GM18499 (cell line): ENCODE data around the gene TMEM18.
"Not testable (repeated sequence)": the region's sequence is repeated elsewhere in the genome, so short reads cannot be mapped to it uniquely, and the experiment has no call there.

Experiments used
- ATAC-seq: cut with Tn5 transposase; IDR thresholded peaks from one replicate; pipeline ENCODE4 v1.9.1; 2021; ENCODE audit warnings: moderate number of reproducible peaks; ENCODE audit not compliant: insufficient read depth, unreplicated experiment

Gene TMEM18

DNA sequence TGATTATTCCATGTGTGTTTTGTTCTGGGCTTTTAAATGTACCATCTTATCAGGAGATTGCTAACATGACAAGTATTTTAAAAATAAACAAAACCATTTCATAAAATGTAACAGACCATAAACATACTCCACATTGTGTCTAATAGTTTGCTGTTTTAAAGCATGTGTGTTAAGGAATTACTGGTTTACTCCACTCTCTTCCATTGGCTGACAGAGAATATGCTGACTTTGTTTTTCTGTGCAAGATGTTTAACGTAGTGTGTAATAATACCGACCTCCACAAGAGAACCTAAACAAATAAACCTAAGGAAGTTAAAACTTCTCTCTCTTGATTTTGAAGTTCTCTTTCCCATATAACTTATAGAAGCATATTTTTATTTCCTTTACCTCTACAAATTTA is 17.0 kb upstream of the TMEM18 start:
- ATAC-seq, result no peak

DNA sequence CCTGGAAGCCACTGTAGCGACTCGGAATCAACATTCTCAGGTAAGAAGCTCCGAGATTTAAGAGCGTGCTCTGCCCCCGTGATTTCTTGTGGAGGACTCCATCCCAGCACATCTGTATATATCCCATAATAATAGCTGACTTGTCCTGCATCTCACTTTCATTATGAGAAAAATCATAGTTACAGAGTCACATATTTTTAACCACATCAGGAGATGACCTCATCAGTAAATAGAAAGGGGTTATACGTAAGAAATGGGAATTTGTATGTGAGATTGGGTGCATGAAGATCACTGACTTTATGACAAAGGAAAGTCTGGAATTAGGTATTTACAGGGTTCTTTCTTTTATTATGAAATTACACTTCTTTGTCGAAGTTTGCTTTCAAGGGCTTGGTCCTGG is 16.4 kb upstream of the TMEM18 start:
- ATAC-seq, result no peak

DNA sequence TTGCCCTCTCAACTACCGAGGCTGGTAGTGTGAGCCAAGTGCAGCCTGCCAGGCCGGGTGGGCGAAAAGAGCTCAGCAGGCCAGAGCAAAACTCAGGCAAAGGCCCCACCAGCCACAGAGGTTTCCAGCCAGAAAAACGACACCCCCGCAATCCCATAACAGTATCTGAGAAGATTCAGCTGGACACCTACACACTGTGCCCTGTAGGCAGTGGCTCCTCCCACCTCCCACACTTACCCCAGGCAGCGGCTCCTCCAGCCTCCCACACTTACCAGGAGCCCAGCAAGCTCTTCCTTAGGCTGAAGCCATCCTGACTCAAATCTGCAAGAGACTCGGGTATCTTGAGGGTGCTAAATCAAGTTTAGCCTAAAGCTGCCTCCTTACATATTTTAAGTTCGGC is 15.6 kb upstream of the TMEM18 start:
- ATAC-seq, result no peak

- ATAC-seq, result no peak
Measured at GRCh38 chr2:691821-692761, 14.9 kb upstream of the TMEM18 start.

DNA sequence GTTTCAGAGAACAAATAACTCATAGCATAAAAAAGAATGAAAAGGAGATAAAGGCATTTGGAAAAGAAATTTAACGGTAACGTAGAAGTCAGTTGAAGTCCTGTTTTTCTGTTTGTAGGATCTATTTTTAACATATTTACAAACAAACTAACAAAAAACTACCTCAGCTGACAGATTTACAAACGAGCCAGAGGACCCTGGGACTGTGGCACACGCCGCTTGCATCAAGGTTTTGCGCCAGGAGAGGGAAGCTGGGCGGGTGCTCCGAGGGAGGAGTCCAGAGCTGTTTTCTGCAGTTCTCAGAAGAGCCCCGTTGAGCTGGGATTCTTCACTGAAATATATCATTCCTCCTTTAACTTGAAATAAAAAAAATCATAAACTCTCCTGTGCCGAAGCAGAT is 13.6 kb upstream of the TMEM18 start:
- ATAC-seq, result no peak

- no peak for ATAC-seq
Measured at GRCh38 chr2:689877-690510, 12.8 kb upstream of the TMEM18 start.

- ATAC-seq, result no peak
Measured at GRCh38 chr2:689237-689636, 12.0 kb upstream of the TMEM18 start.

DNA sequence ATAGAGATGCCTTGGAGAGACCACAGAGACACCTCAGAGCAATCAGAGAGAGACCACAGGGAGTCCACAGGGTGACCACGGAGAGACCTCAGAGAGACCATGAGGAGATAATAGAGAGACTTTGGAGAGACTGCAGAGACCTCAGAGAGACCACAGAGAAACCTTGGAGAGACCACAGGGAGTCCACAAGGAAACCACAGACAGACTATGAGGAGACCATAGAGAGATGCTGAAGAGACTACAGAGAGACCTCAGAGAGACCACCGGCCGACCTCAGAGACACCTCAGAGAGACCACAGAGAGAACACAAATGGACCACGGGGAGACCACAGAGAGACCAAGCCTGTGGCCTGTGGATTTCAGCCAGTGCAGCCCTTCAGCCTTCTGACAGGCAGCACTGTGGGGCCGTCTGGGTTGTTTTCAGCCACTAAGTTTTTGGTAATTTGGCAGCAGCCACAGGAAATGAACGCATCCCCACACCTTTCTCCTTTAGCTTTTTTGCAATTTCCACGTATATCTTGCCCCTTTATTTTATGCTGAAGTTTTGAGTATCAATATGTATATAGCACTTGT is 11.4 kb upstream of the TMEM18 start:
- no peak for ATAC-seq

- ATAC-seq, result no peak
Measured at GRCh38 chr2:685421-685820, 8.2 kb upstream of the TMEM18 start.

GRCh38 chr2:684913-685312 is 7.7 kb upstream of the TMEM18 start:
- ATAC-seq, result not testable (repeated sequence)

GRCh38 chr2:682226-682625 is 5.0 kb upstream of the TMEM18 start:
- no peak for ATAC-seq

GRCh38 chr2:681312-681711 is 4.1 kb upstream of the TMEM18 start:
- no peak for ATAC-seq

GRCh38 chr2:680496-680895 is 3.3 kb upstream of the TMEM18 start:
- ATAC-seq, result no peak

DNA sequence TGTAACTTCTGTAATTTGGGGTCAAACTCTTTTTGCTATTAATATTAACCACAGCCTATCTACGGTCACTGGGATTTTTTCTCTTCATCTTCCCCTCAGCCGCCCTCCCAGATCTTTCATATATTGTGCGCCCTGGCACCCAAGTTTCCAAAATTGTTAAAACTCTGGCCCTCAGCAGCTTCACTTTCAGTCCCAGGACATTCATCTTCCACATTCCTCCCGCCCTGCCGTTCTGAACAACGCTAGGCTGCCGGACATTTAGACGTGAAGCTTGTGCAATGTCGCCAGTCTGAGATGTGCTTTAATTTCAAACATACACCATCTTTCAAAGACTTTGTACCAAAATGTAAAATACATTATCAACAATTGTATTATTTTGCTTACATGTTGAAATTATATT is 1.8 kb upstream of the TMEM18 start:
- no peak for ATAC-seq

GRCh38 chr2:677959-678550 is 849 bp upstream of the TMEM18 start:
- ATAC-seq, result no peak

- peak; percentile 65 for ATAC-seq
Measured at GRCh38 chr2:676647-677055, 555 bp downstream of the TMEM18 start.

- peak; percentile 26 for ATAC-seq
Measured at GRCh38 chr2:675982-676646, 1.1 kb downstream of the TMEM18 start.

GRCh38 chr2:675460-675859 is 1.7 kb downstream of the TMEM18 start:
- ATAC-seq, result no peak

DNA sequence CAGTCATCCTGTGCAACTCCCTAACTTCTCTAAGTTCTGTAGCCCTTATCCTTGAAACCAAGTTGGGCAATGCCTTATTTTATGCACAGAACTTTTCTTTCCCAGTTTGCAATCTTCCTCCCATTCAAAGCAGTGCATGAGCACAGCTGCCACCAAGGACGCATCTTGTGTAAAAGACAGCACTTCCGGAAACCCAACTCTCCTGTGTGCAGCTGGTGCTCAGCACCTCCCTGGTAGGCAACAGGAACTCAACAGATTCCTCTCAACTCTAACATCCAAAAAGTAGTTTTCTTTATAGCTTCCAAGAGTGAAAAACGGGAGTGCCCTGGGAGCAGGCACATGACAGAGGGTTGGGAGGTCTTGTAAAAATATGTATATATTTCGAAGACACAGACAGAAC is 2.2 kb downstream of the TMEM18 start:
- ATAC-seq, result no peak

GRCh38 chr2:674321-674985 is 2.8 kb downstream of the TMEM18 start:
- no peak for ATAC-seq
